Right renal pelvis (tissue), 4 donors: Measurements from ENCODE around the gene REEP3. TPM values are rescaled to one million over a fixed set of nuclear protein-coding genes. Genes with fewer than 3 reads are reported as not detected.

Source experiments
- DNase-seq, 4 donors: peaks; one replicate each; pipeline ENCODE4 v3.0.0-alpha.2; 2013; ENCODE audit warnings: low read depth in 4 of 4, low spot score in 3 of 4, missing footprints in 1 of 4
- polyA plus RNA-seq, 4 donors: library from polyadenylated mRNA; unstranded; fragments of 120-200 nt; gene quantifications; one replicate each; pipeline ENCODE4 v1.2.1, GENCODE V29; 2013; ENCODE audit not compliant: insufficient read length in 4 of 4

REEP3 gene
- polyA plus RNA-seq, 4 donors: 27.4 to 33.3 (median 29.9) TPM

DNA sequence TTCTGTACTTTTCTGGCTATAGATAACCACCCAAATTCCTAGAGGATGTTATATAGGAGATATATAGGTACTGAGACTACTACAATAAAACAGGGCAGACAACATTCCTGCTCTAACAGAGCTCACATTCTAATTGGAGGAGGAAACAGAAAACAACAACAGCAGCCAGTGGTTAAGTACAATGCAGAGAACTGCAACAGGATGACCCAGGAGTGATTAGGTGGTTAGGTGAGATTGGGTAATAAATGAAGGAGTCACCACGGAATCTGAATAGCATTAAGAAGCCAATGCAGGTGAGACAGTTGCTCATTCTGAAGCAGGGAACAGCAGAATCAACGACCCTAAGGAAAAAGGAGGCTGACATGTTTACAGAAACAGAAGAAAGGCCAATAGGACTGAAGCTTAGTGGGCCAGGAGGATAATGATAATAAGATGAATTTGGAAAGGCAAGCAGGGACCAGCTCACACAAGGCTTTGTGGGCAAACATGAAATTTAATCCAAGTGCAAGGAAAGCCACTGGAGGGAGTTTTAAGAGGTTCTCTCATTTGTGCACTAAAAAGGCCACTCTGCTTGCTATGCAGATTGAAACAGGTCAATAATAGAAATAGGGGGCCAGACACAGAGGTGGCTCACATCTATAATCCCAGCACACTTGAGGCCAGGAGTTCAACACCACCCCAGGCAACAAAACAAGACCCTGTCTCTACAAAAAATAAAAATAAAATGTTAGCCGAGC is 16.9 kb upstream of the REEP3 start:
- no peak for DNase-seq

DNA sequence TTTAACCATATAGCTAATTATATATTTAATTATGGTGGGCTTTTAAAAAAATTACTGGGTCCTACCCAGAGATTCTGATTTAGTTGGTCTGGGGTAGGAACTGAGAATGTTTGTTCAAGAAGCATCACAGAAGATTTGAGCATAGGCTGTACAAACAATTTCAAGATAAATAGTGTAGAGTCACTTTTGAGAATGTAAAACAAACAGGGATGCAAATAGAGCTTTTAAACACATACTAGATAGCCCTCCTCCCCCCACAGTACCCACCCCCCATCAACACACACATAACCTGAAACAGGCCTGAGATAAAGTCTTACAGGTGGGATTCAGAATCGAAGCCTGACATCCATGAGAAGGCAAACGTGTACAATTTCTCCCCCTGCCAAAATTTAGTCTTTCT is 15.6 kb upstream of the REEP3 start:
- DNase-seq: no peak

DNA sequence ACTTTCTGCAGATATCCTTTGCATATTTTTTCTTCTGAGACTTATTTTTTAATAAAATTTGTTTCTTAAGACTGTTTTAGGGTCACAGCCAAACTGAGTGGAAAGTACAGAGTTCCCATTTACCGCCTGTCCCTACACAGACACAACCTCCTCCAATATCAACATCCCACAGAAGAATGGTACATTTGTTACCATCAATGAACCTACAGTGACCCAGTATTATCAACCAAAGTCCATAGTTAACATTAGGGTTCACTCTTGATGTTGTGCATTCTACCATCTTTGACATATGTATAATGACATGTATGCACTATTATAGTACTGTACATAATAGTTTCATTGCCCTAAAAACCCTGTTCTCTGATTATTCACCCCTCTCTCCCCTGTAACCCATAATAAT is 14.6 kb upstream of the REEP3 start:
- no peak for DNase-seq

- no peak for DNase-seq
Measured at GRCh38 chr10:63515002-63515763, 6.0 kb upstream of the REEP3 start.

DNA sequence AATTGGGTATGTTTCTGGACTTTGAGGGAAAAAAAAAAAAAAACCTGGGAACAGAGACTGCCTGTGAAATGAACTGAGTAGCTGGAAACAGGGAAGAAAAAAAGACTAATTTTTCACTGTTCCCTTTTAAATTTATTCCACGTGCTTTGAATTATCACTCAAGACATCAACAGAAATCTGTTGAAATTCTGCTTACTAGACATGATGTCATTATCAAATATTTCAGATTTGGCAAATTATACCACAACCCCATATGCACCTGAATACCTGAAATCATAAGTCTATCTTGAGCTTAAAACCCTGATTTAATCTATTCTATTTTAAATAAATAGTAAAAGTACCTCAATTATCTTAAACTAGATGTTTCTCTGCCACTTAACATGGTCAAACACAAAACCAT is 5.0 kb upstream of the REEP3 start:
- no peak for DNase-seq

DNA sequence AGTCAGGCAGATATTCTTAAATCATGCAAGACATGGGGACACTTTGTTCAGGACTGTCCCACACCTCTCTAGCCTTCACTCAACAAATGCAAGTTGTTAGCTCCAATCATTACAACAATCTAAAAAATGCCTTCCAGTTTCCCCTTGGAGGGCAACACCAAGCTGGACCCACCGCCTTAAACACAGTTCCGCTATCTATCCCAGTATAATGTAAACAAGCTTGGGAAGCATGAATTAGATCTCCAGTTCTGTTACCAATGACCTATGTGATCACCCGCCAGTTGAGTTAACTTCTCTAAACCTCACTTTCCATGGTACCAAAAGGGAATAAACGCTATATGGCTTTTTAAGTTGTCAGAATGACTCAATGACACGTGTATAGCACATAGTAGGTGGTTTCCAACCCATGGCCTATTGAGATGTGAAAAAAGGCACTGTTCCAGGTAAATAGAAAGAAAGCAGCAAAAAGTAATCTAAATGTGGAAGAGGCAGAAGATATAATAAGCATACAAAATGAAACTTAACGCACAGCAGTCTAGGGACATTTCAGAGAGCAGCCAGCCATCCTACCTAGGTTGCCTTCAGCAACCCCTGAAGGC is 2.4 kb upstream of the REEP3 start:
- no peak for DNase-seq

DNA sequence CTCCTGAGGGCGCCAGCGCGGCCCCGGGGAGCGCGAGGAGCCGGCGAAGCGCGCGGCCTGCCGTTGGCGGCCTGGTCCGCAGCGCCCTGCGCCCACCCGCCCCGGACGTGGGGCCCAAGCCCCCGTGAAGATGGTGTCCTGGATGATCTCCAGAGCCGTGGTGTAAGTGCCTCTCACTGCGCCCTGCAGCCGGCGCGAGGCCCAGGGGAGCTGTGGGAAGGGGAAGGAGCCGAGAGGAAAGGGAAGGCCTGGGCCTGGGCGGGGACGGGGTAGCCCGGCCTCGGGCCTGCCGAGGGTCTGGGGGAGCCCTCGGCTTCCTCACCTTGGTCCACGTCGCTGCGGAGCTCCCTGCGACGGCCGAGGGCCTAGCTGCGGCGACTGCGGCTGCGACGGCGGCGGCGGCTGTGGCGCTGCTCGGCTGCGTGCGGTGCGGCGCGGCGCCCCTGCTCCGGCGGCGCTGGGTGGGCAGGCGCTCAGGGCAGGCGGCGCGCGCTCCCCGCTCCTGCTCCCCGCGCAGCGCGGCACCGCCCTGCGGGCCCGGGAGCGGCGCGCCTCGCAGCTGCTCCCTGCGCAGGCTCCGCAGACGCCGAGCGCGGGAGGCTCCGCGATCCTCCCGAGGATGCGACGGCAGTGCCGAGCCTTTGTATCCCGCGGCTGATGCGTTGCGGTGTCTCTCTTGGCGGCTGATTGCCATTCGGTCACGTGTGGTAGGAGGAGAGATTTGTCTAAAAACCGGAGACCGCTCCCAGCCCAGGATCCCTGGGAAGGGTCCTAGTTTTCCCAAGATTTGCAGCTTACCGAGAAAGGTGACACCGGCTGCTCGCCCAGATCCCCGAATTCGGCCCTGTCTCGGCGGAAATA is 445 bp downstream of the REEP3 start:
- DNase-seq: peak; percentile 51 to 82 (median 64)

DNA sequence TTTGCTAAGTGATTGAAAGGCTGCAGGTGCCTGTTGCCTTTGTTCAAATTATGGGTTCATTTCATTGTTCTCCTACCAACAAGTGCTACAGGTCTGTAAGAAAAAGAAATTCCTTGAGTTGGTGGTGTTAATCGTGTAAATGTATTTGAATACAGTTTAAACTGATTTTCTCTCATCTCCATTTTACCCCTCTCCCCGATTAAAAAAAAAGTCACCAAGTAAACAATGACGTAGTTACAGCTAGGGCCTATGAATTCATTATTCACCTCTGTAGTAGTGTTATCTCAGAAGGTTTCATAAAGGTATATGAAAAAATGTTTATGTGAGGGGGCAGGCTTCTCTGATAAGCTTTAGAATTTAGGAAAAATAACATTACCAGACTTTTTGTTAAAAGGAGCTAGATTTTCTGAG is 1.1 kb downstream of the REEP3 start:
- DNase-seq: peak in 1 of 4 donors; percentile 18

DNA sequence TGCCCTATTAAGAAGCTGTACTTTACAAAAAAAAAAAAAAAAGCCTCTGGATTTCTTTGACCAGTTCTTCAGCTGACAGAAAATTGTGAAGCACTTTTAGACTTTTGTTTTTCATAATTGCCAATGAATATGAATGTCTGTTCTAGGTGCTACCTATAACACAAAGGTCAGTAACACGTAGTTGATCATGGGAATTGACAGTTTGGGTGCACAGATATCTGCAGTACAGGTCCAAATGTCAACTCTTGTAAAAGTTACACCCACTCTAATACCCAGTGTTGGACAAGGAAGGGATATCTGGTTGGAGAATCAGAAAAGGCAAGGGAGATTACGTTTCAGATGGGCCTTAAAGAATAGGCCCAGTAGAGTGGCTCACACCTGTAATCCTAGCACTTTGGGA is 1.8 kb downstream of the REEP3 start:
- DNase-seq: no peak

DNA sequence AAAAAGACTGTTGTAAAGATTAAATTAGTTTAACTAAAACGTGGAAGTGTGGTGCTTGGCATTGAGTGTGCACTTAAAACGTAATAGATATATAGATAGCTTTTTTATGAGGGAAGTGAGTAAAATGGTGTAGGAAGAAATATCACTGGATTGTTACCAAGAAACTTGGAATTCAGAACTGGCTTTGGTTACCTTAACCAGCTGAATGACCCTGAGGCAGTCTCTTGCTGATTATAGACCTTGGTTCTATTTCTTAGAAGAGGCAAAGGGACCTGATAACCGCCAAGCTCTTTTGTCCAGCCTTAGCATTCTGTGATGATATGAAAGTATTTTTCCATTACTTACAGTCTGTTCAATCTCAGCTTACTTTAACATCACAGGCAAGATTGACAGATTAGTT is 3.8 kb downstream of the REEP3 start:
- DNase-seq: no peak

DNA sequence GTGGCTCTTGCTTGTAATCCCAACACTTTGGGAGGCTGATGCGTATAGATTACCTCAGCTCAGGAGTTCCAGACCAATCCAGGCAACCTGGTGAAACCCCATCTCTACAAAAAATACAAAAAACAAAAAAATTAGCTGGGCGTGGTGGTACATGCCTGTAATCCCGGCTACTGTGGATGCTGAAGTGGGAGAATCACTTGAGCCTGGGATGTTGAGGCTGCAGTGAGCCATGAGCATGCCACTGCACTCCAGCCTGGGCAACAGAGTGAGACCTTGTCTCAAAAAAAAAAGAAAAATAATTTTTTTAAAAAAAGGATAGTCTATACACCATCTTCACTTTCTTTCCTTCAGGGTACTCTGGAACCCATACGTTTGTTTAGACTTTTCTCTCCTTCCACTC is 6.2 kb downstream of the REEP3 start:
- no peak for DNase-seq

DNA sequence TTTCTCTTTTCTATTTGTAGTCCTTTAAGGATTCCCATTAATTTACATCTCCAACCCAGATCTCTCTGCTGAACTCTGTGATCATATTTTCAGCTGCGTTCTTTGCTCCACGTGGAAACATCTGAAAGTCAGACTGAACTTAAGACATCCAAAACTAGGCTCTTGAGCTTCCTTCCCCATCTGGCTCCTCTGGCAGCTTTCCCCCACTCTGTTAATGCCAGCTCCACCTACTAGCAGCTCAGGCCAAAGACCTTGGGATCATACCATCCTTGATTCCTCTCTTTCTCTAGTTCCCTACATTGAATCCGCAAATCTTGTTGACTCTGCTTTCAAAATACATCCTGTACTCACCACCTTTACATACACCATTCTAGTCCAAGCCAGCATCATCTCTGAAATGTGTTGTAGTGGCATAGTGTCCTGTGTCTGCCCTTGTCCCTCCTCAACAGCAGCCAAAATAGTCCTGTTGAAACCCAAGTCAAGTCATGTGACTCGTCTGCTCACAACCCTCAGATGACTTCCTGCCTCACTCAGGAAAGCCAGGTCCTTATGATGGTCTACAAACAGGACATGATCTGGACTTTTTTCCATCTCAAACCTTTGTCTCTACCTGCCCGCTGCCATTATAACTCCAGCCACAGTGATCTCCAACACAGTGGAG is 7.0 kb downstream of the REEP3 start:
- DNase-seq: no peak

GRCh38 chr10:63530409-63530808 is 9.2 kb downstream of the REEP3 start:
- no peak for DNase-seq

- DNase-seq: no peak
Measured at GRCh38 chr10:63534723-63535122, 13.5 kb downstream of the REEP3 start.

DNA sequence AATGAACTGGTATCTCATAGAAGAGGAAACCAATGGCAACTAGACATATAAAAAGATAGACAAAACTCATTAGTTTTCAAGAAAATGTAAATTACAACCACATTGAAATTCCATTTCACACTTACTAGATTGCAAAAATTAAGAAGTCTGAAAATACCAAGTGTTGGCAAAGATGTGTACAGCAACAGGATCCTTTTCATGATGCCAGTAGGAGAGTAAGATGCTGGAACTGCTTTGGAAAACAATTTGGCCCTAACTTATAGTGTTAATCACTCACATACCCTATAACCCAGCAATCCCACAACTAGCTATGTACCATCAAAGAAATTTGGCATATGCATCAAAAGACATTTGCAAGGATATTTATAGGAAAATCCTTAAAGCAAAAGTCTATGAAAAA is 15.5 kb downstream of the REEP3 start:
- no peak for DNase-seq

GRCh38 chr10:63537536-63537935 is 16.3 kb downstream of the REEP3 start:
- DNase-seq: no peak

GRCh38 chr10:63539377-63539776 is 18.2 kb downstream of the REEP3 start:
- no peak for DNase-seq

DNA sequence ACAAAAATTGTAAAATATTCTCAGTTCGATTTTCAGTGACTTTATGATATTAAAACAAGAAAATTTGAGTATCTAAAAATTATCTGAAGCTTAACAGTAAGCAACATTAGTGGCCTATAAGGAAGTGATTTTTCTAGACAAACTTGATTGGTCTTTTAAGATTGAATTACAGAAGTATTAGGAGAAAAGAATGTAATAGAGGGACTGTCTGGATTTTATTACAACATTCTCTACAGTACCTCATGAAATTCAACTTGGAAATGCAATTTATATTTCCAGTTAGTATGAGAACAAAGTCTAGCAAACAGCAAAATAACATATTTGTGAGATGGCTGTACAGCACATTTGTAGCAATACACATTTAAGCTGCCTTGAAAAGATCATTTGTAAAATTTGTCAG is 18.8 kb downstream of the REEP3 start:
- no peak for DNase-seq

DNA sequence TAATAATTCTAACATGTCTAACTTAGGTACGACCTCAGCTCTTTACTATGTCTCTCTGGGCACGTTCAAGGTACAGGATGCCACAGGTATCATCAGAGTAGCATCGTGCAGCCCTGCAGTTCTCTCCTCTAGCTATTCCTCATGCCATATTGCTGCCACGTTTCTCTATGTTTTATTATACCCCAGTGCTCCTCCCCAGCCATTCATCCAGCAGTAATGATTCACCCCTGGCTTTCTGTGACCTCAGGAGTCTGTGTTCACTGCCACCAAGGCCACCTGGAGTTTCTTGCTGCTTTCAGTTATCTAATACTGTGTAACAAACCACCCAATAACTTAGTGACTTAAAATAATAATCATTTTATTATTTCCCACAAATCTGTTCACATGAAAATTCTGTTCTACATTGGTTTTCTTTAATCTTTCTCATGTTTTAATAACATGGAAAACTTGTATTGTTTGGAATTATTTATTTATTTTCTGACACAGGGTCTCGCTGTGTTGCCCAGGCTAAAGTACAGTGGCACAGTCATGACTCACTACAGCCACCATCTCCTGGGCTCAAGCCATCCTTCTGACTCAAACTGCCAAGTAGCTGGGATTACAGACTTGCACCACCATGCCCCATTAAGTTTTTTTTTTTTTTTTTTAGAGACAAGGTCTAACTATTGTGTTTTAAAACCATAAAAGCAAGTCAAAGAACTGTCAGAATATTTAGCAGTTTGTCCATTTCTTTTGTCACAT is 21.8 kb downstream of the REEP3 start:
- no peak for DNase-seq

- no peak for DNase-seq
Measured at GRCh38 chr10:63543576-63543962, 22.4 kb downstream of the REEP3 start.
